RPMI7951 (cell line): ENCODE results near the gene DHX38. TPM values are rescaled to one million over a fixed set of nuclear protein-coding genes. Genes with fewer than 3 reads are reported as not detected.

Experiments
- total RNA-seq: library from RNA; depleted of rRNA; stranded (reverse); fragments of >200 nt; shearing (Covaris generic); gene quantifications from 2 replicates; pipeline ENCODE4 v1.2.3, GENCODE V29; 2014; rRNA removed

Gene DHX38
- total RNA-seq, 1 experiment from 2014 or later, result 35.6 TPM

Other genes starting within 250 kb of the DHX38 start
- 8.7 and 8.8 TPM in 2 replicates for gene ATXN1L, start 247.9 kb upstream of the DHX38 start, total RNA-seq
- gene ZNF821, start 209.7 kb upstream of the DHX38 start, total RNA-seq, result 3.4 and 3.8 TPM in 2 replicates
- 160 and 186 TPM in 2 replicates for gene IST1, start 198.3 kb upstream of the DHX38 start, total RNA-seq
- not detected in 2 replicates for gene PKD1L3, start 93.4 kb upstream of the DHX38 start, total RNA-seq
- 7.2 and 10.0 TPM in 2 replicates for gene DHODH, start 85.1 kb upstream of the DHX38 start, total RNA-seq
- gene HP, start 39.3 kb upstream of the DHX38 start, total RNA-seq, result not detected in 2 replicates
- not detected in 2 replicates for gene HPR, start 30.6 kb upstream of the DHX38 start, total RNA-seq
- gene TXNL4B, start 227 bp upstream of the DHX38 start, total RNA-seq, result 12.6 and 13.2 TPM in 2 replicates
- 0.68 and 1.8 TPM in 2 replicates for gene PMFBP1, start 78.3 kb downstream of the DHX38 start, total RNA-seq